Liver (tissue), 9 donors: ENCODE data around the gene TBC1D7. TPM values are rescaled to one million over a fixed set of nuclear protein-coding genes. Genes with fewer than 3 reads are reported as not detected.
A peak's percentile ranks its signal among the peaks of the same experiment; 100 is the strongest.

ENCODE experiments used
- DNase-seq: peaks from one replicate; pipeline ENCODE4 v3.0.0-alpha.2; 2017; ENCODE audit warnings: low spot score
- H3K27ac ChIP-seq, 2 donors: one replicate each; pipeline ENCODE4 v1.7.0; 2013; ENCODE audit warnings: inconsistent platforms in 2 of 2, low read length in 2 of 2, control low read depth in 1 of 2, low read depth in 1 of 2, mild to moderate bottlenecking in 1 of 2
- H3K27me3 ChIP-seq, 4 donors: one replicate each; pipeline versions ENCODE4 v1.6.1 to v1.7.0; 2013; ENCODE audit warnings: low read length in 3 of 4, inconsistent platforms in 1 of 4, mild to moderate bottlenecking in 1 of 4, moderate library complexity in 1 of 4; ENCODE audit not compliant: control insufficient read depth in 4 of 4, insufficient read depth in 4 of 4
- H3K36me3 ChIP-seq, 4 donors: one replicate each; pipeline versions ENCODE4 v1.6.1 to v1.7.0; 2013; ENCODE audit warnings: low read length in 3 of 4, mild to moderate bottlenecking in 3 of 4, low read depth in 1 of 4, moderate library complexity in 1 of 4; ENCODE audit not compliant: control insufficient read depth in 4 of 4, insufficient read depth in 3 of 4
- H3K4me1 ChIP-seq, 4 donors: one replicate each; pipeline versions ENCODE4 v1.6.1 to v1.7.0; 2013; ENCODE audit warnings: low read length in 3 of 4, mild to moderate bottlenecking in 3 of 4, moderate library complexity in 1 of 4; ENCODE audit not compliant: control insufficient read depth in 4 of 4, insufficient read depth in 4 of 4
- H3K4me3 ChIP-seq, 3 donors: one replicate each; pipeline versions ENCODE4 v1.6.1 to v1.7.0; 2013; ENCODE audit warnings: low read length in 3 of 3, control low read depth in 1 of 3, low read depth in 1 of 3, mild to moderate bottlenecking in 1 of 3
- H3K9ac ChIP-seq, 2 donors: one replicate each; pipeline ENCODE4 v1.7.0; 2013; ENCODE audit warnings: low read length in 2 of 2, mild to moderate bottlenecking in 2 of 2, moderate library complexity in 2 of 2, control low read depth in 1 of 2, low read depth in 1 of 2
- H3K9me3 ChIP-seq, 4 donors: one replicate each; pipeline versions ENCODE4 v1.6.1 to v1.7.0; 2013; ENCODE audit warnings: low read length in 3 of 4; ENCODE audit not compliant: control insufficient read depth in 4 of 4
- EGR1 ChIP-seq, 2 donors: IDR thresholded peaks; 2 replicates each; pipeline ENCODE4 v1.6.1; 2016 to 2018; ENCODE audit warnings: antibody characterized with exemption in 2 of 2, low read depth in 2 of 2
- FOXA2 ChIP-seq: IDR thresholded peaks from 2 replicates; pipeline ENCODE4 v1.6.1; 2016; ENCODE audit warnings: antibody characterized with exemption
- GABPA ChIP-seq, 2 donors: IDR thresholded peaks in 1 of 2; conservative IDR thresholded peaks in 1 of 2; 2 replicates each; pipeline ENCODE4 v1.6.1; 2016; ENCODE audit warnings: antibody characterized with exemption in 2 of 2, mild to moderate bottlenecking in 1 of 2, moderate library complexity in 1 of 2
- HNF4A ChIP-seq, 2 donors: conservative IDR thresholded peaks; 2 replicates each; pipeline ENCODE4 v1.6.1; 2016; ENCODE audit warnings: antibody characterized with exemption in 2 of 2, mild to moderate bottlenecking in 2 of 2
- HNF4G ChIP-seq: IDR thresholded peaks from 2 replicates; pipeline ENCODE4 v1.6.1; 2016; ENCODE audit warnings: antibody characterized with exemption
- JUND ChIP-seq, 2 donors: IDR thresholded peaks; 2 replicates each; pipeline ENCODE4 v1.6.1; 2016; ENCODE audit warnings: antibody characterized with exemption in 2 of 2
- NR2F2 ChIP-seq: IDR thresholded peaks from 2 replicates; pipeline ENCODE4 v1.6.1; 2016; ENCODE audit warnings: antibody characterized with exemption
- RAD21 ChIP-seq, 2 donors: IDR thresholded peaks; 2 replicates each; pipeline ENCODE4 v1.6.1; 2016; ENCODE audit warnings: antibody characterized with exemption in 2 of 2, mild to moderate bottlenecking in 2 of 2
- RXRA ChIP-seq, 2 donors: IDR thresholded peaks; 2 replicates each; pipeline ENCODE4 v1.6.1; 2017 to 2018; ENCODE audit warnings: antibody characterized with exemption in 2 of 2, mild to moderate bottlenecking in 1 of 2
- SP1 ChIP-seq: IDR thresholded peaks from 2 replicates; pipeline ENCODE4 v1.6.1; 2018; ENCODE audit warnings: antibody characterized with exemption, mild to moderate bottlenecking
- TAF1 ChIP-seq: conservative IDR thresholded peaks from 2 replicates; pipeline ENCODE4 v1.6.1; 2016; ENCODE audit warnings: antibody characterized with exemption, mild to moderate bottlenecking
- YY1 ChIP-seq: IDR thresholded peaks from 2 replicates; pipeline ENCODE4 v1.6.1; 2016; ENCODE audit warnings: antibody characterized with exemption, mild to moderate bottlenecking
- WGBS: extraction: QIAGEN DNeasy Blood & Tissue Kit; methylation state at CpG from one replicate; pipeline ENCODE4 v1.1.7; 2013; 5-methylcytosine and 5-hydroxymethylcytosine counted together
- polyA plus RNA-seq, 2 donors: library from polyadenylated mRNA; stranded (reverse) in 1 of 2; unstranded in 1 of 2; fragments of 200-250 nt in 1 of 2; fragments of >200 nt in 1 of 2; fragmentation: Nextera tagmentation in 1 of 2; extraction: Ambion mirVana in 1 of 2; gene quantifications; one replicate each; pipeline versions ENCODE4 v1.2.1 to v1.2.3, GENCODE V29; 2013 to 2015
- total RNA-seq, 2 donors: library from RNA; depleted of rRNA; stranded (reverse); fragments of >200 nt; gene quantifications; one replicate each; pipeline ENCODE4 v1.2.3, GENCODE V29; 2014
- TF ChIP-seq, protein P1 (sequence below): fragments of 150-350 bp; IDR thresholded peaks from 2 replicates; pipeline ENCODE4 v1.5.1; 2017; ENCODE audit warnings: improper control_type of control experiment, low read depth, low read length; ENCODE audit not compliant: missing input control
- TF ChIP-seq, protein P2 (sequence below): IDR thresholded peaks from 2 replicates; pipeline ENCODE4 v1.6.1; 2016; ENCODE audit warnings: antibody characterized with exemption
- TF ChIP-seq, protein P3 (sequence below): IDR thresholded peaks from 2 replicates; pipeline ENCODE4 v1.6.1; 2016; ENCODE audit warnings: antibody characterized with exemption
- TF ChIP-seq, protein P4 (sequence below): IDR thresholded peaks from 2 replicates; pipeline ENCODE4 v1.6.1; 2016; ENCODE audit warnings: antibody characterized with exemption
- TF ChIP-seq, protein P5 (sequence below): IDR thresholded peaks from 2 replicates; pipeline ENCODE4 v1.6.1; 2016; ENCODE audit warnings: antibody characterized with exemption, mild to moderate bottlenecking
- donor health status: healthy.
- donor health status: healthy.
- donor health status: healthy.
- donor health status: healthy.
- donor health status: healthy.

TBC1D7 gene
- total and polyA plus RNA-seq, 4 donors, result 9.6 to 18.8 (median 10.6) TPM

DNA sequence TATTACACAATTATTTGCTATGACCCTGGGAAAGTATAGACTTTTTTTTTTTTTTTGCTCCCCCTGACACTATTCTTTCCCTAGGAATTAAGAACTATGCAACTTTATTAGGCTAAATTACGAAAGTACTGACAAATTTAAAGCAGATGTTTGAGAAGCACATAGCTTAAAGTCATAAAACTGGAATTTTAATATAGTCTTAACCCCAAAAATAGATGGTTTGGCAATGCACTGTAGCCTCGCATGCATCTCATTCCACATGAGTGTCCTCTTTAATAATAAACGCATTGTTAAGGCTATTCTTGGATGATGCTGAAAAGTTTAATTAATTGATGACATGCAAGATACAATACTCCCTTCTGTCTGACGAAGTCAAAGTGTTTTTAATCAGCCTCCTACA lies 49.3 kb downstream of the TBC1D7 start:
- DNase-seq, result no peak
- H3K27ac ChIP-seq, result no peak overlapping the region
- peaks cover 0 to 2% (median 0%) of the 10 kb centered on the region in 4 donors for H3K36me3 ChIP-seq
- H3K27me3 ChIP-seq, result no peaks in the 10 kb centered on the region
- no peak overlapping the region for H3K4me3 ChIP-seq
- no peaks in the 10 kb centered on the region for H3K9me3 ChIP-seq
- WGBS, result 69% methylated on average over 4 of the region's 4 CpGs
- TF ChIP-seq FOXA2 (no peak), SP1 (no peak), TAF1 (no peak)
- TF ChIP-seq, protein P1, sequence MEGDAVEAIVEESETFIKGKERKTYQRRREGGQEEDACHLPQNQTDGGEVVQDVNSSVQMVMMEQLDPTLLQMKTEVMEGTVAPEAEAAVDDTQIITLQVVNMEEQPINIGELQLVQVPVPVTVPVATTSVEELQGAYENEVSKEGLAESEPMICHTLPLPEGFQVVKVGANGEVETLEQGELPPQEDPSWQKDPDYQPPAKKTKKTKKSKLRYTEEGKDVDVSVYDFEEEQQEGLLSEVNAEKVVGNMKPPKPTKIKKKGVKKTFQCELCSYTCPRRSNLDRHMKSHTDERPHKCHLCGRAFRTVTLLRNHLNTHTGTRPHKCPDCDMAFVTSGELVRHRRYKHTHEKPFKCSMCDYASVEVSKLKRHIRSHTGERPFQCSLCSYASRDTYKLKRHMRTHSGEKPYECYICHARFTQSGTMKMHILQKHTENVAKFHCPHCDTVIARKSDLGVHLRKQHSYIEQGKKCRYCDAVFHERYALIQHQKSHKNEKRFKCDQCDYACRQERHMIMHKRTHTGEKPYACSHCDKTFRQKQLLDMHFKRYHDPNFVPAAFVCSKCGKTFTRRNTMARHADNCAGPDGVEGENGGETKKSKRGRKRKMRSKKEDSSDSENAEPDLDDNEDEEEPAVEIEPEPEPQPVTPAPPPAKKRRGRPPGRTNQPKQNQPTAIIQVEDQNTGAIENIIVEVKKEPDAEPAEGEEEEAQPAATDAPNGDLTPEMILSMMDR, result no peak
- TF ChIP-seq, protein P2, sequence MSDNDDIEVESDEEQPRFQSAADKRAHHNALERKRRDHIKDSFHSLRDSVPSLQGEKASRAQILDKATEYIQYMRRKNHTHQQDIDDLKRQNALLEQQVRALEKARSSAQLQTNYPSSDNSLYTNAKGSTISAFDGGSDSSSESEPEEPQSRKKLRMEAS, result no peak
- no peak overlapping the region for H3K9ac ChIP-seq
- no peaks in the 10 kb centered on the region for H3K4me1 ChIP-seq

DNA sequence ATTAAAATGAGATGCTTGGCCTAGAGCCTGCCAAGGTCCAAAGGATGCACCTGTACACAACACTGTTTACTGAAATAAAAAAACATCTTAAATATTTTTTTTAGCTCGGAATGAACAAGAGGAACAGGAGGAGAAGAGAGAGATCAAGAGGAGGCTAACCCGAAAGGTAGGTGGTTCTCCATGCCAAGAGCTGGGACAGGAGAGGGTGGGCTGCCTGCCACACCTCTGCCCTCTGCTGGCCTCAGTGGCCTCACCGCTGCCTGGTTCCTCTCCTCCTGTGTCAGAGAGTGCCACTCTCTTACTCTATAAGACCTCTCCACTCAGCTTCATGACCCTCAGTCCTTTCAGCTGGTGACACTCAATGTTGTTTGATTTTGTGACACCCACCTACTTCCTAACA lies 50.2 kb downstream of the TBC1D7 start:
- WGBS, result 80% methylated on average over 3 of the region's 3 CpGs
- peaks cover 0 to 2% (median 0%) of the 10 kb centered on the region in 4 donors for H3K36me3 ChIP-seq
- no peaks in the 10 kb centered on the region for H3K27me3 ChIP-seq
- H3K27ac ChIP-seq, result no peak overlapping the region
- TF ChIP-seq SP1 (no peak), TAF1 (no peak), FOXA2 (no peak), JUND (IDR thresholded peaks at IDR 0.05) (no peak), HNF4G (no peak), NR2F2 (no peak), HNF4A (conservative IDR thresholded peaks at IDR 0.05) (no peak), EGR1 (IDR thresholded peaks at IDR 0.05; ENCODE audit: low read depth in 2 of 2) (no peak), RAD21 (IDR thresholded peaks at IDR 0.05) (peak; percentile 25 to 59), YY1 (no peak), RXRA (IDR thresholded peaks at IDR 0.05) (no peak), GABPA (IDR thresholded peaks at IDR 0.05 in 1 of 2, conservative IDR thresholded peaks at IDR 0.05 in 1 of 2) (no peak)
- TF ChIP-seq, protein P3, sequence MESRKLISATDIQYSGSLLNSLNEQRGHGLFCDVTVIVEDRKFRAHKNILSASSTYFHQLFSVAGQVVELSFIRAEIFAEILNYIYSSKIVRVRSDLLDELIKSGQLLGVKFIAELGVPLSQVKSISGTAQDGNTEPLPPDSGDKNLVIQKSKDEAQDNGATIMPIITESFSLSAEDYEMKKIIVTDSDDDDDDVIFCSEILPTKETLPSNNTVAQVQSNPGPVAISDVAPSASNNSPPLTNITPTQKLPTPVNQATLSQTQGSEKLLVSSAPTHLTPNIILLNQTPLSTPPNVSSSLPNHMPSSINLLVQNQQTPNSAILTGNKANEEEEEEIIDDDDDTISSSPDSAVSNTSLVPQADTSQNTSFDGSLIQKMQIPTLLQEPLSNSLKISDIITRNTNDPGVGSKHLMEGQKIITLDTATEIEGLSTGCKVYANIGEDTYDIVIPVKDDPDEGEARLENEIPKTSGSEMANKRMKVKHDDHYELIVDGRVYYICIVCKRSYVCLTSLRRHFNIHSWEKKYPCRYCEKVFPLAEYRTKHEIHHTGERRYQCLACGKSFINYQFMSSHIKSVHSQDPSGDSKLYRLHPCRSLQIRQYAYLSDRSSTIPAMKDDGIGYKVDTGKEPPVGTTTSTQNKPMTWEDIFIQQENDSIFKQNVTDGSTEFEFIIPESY, result no peak
- TF ChIP-seq, protein P4, sequence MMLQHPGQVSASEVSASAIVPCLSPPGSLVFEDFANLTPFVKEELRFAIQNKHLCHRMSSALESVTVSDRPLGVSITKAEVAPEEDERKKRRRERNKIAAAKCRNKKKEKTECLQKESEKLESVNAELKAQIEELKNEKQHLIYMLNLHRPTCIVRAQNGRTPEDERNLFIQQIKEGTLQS, result no peak
- TF ChIP-seq, protein P5, sequence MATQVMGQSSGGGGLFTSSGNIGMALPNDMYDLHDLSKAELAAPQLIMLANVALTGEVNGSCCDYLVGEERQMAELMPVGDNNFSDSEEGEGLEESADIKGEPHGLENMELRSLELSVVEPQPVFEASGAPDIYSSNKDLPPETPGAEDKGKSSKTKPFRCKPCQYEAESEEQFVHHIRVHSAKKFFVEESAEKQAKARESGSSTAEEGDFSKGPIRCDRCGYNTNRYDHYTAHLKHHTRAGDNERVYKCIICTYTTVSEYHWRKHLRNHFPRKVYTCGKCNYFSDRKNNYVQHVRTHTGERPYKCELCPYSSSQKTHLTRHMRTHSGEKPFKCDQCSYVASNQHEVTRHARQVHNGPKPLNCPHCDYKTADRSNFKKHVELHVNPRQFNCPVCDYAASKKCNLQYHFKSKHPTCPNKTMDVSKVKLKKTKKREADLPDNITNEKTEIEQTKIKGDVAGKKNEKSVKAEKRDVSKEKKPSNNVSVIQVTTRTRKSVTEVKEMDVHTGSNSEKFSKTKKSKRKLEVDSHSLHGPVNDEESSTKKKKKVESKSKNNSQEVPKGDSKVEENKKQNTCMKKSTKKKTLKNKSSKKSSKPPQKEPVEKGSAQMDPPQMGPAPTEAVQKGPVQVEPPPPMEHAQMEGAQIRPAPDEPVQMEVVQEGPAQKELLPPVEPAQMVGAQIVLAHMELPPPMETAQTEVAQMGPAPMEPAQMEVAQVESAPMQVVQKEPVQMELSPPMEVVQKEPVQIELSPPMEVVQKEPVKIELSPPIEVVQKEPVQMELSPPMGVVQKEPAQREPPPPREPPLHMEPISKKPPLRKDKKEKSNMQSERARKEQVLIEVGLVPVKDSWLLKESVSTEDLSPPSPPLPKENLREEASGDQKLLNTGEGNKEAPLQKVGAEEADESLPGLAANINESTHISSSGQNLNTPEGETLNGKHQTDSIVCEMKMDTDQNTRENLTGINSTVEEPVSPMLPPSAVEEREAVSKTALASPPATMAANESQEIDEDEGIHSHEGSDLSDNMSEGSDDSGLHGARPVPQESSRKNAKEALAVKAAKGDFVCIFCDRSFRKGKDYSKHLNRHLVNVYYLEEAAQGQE, result no peak
- TF ChIP-seq, protein P1, result peak; percentile 15
- no peak overlapping the region for H3K4me3 ChIP-seq
- no peak overlapping the region for H3K9ac ChIP-seq
- no peak for DNase-seq
- no peaks in the 10 kb centered on the region for H3K9me3 ChIP-seq
- H3K4me1 ChIP-seq, result no peaks in the 10 kb centered on the region
